IPS-18c (cell line): ENCODE results near the gene MYO5A.
"Not testable (repeated sequence)": the region's sequence is repeated elsewhere in the genome, so short reads cannot be mapped to it uniquely, and the experiment has no call there.

Experiments used
- H3K4me3 ChIP-seq: 2 replicates; pipeline ENCODE4 v1.7.0; 2013; ENCODE audit warnings: low read depth, mild to moderate bottlenecking, low read length, moderate library complexity; ENCODE audit not compliant: insufficient read depth
- H3K9me3 ChIP-seq: one replicate; pipeline ENCODE4 v1.6.1; 2013; ENCODE audit warnings: mild to moderate bottlenecking, low read length, moderate library complexity; ENCODE audit not compliant: control insufficient read depth, insufficient read depth

MYO5A gene

DNA sequence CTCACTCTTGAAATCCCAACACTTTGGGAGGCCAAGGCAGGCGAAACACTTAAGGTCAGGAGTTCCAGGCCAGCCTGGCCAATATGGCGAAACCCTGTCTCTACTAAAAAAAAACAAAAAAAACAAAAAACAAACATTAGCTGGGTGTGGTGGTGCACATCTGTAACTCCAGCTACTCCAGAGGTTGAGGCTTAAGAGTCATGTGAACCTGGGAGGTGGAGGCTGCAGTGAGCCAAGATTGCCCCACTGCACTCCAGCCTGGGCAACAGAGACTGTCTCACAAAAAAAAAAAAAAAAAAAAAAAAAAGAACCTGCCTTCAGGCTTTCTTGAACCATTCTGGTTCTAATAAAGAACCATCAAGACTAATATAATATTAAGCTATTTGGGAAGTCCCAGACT is 23.6 kb upstream of the MYO5A start:
- H3K4me3 ChIP-seq = no peak overlapping the region
- no peaks in the 10 kb centered on the region for H3K9me3 ChIP-seq

DNA sequence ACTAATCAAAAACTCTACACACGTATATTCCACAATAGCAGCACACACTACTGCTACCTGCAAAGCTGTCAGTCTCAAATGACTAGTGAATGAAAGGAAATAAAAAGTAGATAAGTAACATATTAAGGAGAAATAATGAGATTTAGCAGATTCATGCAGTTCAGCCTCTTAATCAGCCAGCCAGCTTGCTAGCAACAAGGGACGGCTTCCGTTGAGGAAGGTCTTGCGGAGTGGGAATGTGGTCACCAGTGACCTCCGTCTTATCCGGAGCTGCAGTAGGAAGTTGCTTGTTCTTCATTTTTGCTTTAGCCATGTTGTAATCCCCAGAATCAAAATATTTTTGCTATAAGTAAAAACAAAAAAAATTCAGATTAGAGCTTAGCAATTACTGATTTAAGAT is 23.1 kb upstream of the MYO5A start:
- Histone ChIP-seq H3K4me3 (no peak overlapping the region), H3K9me3 (no peaks in the 10 kb centered on the region)

DNA sequence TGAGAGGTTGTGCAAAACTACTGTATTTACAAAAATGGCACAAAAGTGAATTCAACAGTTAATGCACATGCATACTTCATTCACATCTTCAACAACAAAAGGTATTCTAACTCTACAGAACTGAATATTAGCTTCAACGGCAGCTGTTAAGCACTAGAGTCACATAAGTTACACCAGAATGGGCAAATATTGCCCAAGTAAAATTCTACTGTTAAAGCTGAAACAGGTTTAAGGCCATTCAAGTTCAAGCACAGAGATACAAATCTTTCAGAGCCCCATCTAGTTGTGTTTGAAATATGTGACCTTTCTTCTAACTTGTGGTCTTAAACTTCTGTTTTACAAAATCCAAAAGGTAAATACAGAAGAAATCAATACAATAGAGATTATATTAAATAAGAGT is 22.5 kb upstream of the MYO5A start:
- H3K4me3 ChIP-seq, H3K9me3 ChIP-seq: not testable (repeated sequence)

DNA sequence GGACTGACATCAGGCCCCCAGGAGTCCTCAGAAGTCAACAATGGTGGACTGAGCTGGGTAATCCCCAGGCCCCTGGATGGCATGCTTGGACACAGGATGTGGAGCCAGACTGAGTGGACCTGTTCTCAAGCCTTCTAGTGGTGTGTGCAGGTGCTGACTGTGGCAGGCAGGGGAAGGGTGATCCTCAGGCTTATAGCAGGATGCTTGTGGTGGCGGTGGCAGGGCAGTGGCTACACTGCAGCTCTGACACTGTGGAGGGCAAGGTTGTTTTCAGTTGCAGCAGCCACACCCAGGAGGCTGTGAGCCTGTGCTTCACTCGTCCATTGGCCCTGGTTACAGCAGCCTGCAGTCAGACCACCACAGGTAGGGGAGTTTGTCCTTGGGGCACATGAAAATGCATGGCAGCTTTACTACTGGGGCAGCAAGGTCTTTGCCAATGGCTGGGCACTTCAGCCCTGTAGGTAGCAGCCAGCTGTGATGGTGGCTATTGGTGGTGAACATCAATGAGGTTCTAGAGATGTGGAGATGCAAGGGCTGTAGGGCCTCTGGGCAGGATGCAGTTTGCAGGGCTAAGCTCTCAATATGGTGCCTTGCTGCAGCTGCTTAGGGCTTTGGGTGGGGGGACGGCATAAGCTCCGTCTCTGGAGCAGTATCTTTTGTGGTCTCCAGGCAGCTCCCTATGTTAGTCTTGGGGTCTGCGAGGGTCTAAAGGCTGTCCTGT is 17.5 kb upstream of the MYO5A start:
- Histone ChIP-seq H3K9me3 (no peaks in the 10 kb centered on the region), H3K4me3 (no peak overlapping the region)

DNA sequence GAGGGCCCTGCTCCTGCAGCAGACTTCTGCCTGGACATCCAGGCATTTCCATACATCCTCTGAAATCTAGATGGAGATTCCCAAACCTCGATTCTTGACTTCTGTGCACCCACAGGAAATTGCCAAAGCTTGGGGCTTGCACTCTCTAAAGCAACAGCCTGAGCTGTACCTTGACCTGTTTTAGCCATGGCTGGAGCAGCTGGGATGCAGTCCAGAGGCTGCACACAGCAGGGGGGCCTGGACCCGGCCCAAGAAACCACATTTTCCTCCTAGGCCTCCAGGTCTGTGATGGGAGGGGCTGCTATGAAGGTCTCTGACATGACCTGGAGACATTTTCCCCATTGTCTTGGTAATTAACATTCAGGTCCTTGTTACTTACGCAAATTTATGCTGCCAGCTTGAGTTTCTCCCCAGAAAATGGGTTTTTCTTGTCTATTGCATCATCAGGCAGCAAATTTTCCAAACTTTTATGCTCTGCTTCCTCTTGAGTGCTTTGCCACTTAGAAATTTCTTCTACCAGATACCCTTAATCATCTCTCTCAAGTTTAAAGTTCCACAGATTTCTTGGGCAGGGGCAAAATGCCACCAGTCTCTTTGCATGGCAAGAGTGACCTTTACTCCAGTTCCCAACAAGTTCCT is 11.8 kb upstream of the MYO5A start:
- Histone ChIP-seq H3K4me3 (no peak overlapping the region), H3K9me3 (peaks cover 9% of the 10 kb centered on the region)

DNA sequence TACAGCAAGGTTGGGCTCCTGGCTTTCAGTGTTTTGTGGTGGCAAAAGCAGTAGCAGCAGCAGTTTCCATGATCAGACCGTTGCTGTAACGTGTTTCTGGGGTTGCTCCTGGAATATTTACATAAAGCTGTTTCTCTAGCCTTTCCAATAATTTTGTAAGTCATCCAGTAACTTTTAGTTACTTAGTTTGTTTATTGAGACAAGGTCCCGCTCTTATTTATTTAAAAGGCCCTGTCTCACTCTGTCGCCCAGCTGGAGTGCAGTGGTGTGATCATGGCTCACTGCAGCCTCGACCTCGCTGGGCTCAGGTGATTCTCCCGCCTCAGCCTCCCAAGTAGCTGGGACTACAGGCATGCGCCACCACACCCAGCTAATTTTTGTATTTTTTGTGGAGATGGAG is 8.8 kb upstream of the MYO5A start:
- Histone ChIP-seq H3K4me3 (no peak overlapping the region), H3K9me3 (peaks cover 9% of the 10 kb centered on the region)

DNA sequence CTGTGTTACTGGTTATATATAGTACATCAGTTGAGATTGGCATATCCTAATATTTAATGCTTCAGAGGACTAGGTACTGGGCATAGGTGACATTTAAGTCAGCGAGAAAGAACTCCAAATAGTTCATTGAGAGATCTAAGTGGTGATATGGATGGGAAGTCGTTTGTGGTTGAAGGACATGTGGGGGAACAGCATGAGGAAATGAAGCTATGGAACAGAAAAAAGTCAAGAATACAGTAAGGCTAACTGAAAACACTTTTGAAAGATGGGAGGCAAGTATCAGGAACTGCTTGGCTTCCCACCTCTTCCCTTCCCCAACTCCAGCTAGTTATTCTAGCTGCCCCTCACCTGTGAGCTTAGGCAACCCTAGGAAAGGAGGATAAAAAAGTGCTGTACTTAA is 3.7 kb upstream of the MYO5A start:
- H3K9me3 ChIP-seq = no peaks in the 10 kb centered on the region
- no peak overlapping the region for H3K4me3 ChIP-seq

DNA sequence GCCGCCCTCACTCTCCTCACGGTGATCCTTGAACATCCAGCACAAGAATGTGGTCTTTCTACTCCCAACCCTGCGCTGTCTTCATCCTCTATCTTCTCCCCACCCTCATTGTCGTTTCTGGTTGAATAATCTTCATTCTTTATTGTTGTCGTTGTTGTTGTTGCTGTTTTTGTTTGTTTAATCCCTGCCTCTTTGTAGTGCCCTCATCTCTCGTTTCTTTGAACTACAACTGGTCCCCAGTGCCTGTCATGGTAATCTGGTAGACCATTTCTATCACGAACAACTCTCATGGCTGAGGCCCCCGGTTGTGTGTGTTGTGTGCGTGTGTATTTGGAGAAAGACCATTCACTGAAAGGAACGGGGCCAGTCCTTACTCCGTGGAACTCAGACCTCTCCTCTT is 1.3 kb upstream of the MYO5A start:
- Histone ChIP-seq H3K9me3 (no peaks in the 10 kb centered on the region), H3K4me3 (peak overlapping the region; percentile 70; the same call in 1 of the 2 replicates)

DNA sequence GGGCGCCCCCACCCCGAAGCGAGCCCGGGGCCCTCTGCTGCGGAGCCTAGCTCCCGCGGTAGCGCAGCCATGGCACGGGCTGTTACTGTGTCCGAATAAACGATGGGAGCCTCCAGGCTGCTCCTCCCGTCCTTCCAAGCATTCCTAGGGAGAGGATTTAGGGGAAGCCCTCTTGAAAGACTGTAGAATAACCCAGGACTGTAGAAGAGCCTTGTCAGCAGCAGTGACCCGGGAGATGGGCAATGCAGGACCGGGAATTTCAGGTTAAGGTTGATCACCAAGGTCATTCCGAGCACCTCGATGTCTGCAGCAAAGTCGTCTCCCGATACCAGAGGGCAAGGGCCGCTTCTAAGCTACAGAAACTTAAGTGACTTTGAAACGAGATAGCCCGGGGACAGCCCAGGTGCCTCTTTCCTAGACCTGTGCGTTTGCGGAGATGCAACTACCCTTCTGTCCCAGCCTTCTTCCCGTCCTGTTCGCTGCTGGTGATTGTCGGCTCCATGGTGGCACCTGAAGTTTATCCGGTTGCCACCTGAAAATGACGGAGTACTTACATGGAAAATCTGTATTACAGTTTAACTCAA is 753 bp upstream of the MYO5A start:
- Histone ChIP-seq H3K4me3 (peak overlapping the region; percentile 70), H3K9me3 (no peaks in the 10 kb centered on the region)

DNA sequence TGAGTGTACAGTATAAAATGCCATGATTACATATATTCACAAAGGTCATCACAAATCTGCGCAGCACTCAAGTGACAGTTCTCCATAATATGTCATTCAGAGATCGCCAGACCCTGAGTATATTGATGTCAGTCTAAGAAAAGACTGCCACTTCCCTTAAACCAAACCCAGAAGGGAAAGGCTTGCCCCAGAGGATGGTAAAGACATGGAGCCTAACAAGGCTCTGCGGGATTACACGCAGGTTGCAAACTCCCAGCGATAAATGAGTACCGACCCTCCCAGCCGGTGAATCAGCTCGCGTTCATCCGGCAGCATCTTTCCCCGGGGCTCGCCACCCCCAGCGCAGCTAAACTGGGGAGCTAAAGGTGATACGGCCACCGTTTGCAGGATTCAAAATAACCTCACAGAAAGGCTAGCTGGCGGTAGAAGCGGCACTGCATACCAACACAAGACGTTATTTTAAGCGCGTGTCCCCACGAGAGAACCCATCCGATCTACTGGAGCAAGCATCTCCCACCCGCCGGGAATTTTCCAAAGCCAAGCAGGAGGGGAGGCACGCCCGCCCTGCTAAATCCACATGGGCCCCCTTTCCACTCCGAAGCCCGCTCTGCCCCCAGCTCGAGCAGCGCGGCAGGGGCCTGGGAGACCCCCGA is 643 bp downstream of the MYO5A start:
- no peaks in the 10 kb centered on the region for H3K9me3 ChIP-seq

DNA sequence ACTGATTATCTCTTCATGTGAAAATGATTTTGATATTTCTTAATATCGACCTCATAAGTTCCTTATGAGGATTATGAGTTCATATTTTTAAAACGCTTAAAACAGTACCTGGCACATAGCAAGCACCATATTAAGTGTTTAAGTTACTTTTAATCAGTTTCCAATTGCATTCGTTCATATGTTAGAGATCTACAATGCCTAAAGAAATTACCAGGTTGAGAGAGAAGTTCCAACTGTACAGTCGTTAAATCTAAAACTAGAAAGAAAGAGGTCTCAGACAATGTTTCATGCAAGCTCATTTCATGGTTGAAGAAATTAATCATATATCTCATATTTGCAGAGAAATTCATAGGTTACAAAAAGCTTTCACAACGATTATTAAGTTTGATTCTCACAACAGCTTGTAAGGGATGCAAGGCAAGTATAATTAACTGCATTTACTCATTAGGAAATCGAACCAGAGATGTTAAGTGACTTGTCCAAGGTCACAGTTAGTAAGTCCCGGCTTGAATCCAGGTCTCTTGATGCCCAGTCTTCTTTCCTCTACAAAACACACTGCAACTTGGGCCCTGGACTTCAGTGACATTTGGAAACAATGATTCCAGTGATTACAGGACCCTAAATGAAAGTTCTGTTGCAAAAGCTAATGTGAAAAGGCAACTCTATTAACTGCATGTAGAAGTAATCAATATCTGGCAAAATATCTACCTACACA is 1.3 kb downstream of the MYO5A start:
- no peaks in the 10 kb centered on the region for H3K9me3 ChIP-seq
- peak overlapping the region; percentile 78; the same call in 1 of the 2 replicates for H3K4me3 ChIP-seq

More for the DNA sequence above, 643 bp downstream of the MYO5A start:
- peak overlapping the region; percentile 78 for H3K4me3 ChIP-seq

DNA sequence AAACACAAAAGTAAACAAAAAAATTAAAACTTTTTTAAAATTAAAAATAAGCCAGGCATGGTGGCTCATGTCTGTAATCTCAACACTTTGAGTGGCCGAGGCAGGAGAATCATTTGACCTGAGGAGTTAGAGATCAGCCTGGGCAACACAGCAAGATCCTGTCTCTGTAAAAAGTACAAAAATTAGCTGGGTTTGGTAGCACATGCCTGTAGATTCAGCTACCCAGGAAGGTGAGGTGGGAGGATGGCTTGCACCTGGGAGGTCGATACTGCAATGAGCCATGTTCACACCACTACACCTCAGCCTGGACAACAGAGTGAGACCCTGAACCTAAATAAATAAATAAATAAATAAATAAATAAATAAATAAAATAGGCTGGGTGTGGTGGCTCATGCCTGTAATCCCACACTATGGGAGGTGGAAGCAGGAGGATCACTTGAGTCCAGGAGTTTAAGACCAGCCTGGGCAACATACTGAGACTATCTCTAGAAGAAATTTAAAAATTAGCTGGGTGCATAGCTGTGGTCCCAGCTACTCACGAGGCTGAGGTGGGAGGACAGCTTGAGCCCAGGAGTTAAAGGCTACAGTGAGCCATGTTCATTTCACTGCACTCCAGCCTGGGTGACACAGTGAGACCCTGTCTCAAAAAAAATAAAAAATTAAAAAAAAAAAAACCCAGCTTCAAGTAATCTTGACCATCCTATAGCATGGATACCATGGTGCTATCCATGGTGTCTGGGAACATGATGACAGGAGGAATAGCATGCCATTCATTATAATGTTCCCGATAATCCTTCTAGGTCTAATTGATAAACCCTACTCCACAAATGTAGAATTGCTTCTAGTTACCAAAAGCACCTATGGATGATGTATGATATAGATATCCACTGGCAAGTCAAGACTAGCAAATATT is 4.2 kb downstream of the MYO5A start:
- H3K4me3 ChIP-seq = no peak overlapping the region
- H3K9me3 ChIP-seq = no peaks in the 10 kb centered on the region

DNA sequence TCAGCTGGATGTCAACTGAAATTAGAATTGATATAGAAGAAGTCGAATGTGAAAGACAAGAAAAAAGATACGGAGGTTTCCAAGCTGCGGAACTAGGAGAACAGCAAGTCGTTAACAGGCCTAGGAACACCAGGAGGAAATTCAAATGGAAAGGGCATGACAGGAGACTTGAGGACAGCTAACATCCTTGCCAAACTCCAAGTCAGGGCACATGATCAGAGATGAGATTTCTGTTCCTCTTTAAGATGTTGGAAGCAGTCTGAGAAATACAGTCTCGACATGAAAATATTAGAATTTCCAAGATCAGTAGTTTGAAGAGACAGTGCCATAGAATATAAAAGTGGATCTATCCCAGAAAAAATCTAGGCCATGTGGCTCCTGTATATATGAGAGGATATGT is 5.0 kb downstream of the MYO5A start:
- Histone ChIP-seq H3K4me3 (no peak overlapping the region), H3K9me3 (no peaks in the 10 kb centered on the region)

DNA sequence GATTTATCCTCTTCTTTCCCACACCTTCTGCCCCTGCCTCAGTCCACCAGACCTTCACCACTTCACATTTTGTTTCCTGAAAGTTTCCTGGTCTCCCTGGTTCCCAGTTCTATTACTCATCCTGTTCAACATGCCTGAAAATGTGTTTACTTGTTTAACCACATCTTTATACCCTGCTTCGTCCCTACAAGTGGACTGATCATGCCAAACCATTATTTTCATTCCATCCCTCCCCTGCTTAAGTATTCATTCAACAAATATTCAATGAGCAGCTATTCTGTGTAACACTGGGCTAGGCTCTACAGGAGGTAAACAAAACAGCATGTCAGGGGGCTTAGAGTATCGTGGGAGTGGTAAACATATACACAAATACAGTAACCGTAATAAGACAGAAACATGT is 5.5 kb downstream of the MYO5A start:
- Histone ChIP-seq H3K9me3 (no peaks in the 10 kb centered on the region), H3K4me3 (no peak overlapping the region)

DNA sequence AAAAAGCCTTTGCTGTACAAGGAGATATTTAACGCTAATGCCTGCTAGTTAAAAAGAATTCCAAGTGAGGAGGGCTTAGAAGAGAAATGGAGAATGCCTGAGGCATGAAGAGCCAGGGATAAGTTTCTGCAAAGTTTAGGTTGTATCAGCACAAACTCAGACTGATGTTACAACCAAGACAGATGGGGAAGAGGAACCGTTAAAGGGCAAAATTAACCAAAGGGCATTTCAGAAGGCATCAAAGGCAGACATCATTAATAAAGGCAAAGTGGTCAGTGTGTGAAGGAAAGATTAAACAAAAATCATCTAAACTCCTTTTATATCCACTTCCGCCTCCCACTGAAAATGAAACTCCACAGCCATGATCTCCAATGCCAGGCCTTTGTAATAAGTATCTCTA is 7.0 kb downstream of the MYO5A start:
- H3K4me3 ChIP-seq = no peak overlapping the region
- H3K9me3 ChIP-seq = no peaks in the 10 kb centered on the region

DNA sequence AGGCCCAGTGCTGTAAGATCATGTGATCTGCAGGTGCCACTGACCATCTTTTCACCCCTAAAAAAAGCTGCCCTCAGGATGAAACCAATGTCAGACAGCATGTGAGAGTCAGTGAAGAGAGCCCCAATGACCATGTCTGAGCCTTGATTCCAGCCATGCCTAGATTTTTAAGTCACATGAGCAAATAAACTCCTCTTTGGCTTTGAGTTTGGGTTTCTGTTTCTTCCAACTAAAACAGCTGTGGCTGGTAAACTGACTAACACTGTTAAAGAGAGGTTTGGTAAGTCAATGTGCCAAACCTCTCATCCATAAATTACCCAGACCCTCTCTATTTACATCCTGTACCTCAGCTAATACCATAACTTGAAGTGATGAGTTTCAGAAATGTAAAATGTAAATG is 8.3 kb downstream of the MYO5A start:
- Histone ChIP-seq H3K9me3 (no peaks in the 10 kb centered on the region), H3K4me3 (no peak overlapping the region)
